Measurements from ENCODE around the gene FLVCR1.

- TF ChIP-seq CTCF (conservative IDR thresholded peaks at IDR 0.05; ENCODE audit: low read depth, low read length) (no peak), EZH2 (IDR thresholded peaks at IDR 0.05; ENCODE audit: borderline replicate concordance, low read depth, low read length, poor library complexity, severe bottlenecking) (no peak)
These were observed 88.8 kb downstream of the FLVCR1 start for GRCh38 chr1:212946872-212947271.

All from A673 (cell line).